GM18517 (cell line): ENCODE data around the gene AIMP1.
A peak's percentile ranks its signal among the peaks of the same experiment; 100 is the strongest.
"Not testable (repeated sequence)": the region's sequence is repeated elsewhere in the genome, so short reads cannot be mapped to it uniquely, and the experiment has no call there.

Experiments used
- ATAC-seq: cut with Tn5 transposase; IDR thresholded peaks from one replicate; pipeline ENCODE4 v1.9.1; 2021; ENCODE audit warnings: mild to moderate bottlenecking, moderate library complexity; ENCODE audit not compliant: unreplicated experiment

AIMP1 gene

DNA sequence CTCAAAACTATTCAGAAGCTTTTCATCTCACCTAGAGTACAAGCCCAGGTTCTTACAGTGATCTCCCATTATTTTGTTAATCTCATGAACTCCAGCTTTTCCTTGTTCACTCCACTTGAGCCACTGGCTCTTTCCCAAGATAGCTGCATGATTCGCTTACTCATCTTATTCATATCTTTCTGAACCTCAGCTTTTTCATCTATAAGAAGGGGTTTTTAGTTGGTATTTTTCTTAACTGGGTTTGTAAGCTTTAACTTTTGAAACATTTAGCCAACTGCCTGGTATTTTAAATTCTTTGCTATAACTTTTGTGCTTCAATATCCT is 28.3 kb downstream of the AIMP1 start:
- ATAC-seq = no peak

DNA sequence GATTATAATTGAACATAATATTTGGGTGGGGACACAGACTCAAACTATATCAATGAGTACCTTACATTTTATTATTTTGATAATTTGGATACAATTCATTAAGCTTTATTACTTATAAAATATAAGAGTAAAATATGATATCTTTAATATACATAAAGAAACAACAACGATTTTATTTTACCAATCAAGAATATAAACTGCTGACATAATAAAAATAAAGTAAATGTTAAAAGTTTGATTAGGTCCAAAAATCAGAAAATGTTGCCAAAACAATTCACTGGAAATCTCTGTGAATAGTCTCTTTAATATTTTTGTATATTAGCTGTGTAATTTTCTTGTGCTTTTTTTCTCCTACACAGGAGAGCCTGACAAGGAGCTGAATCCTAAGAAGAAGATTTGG is 30.8 kb downstream of the AIMP1 start:
- no peak for ATAC-seq

DNA sequence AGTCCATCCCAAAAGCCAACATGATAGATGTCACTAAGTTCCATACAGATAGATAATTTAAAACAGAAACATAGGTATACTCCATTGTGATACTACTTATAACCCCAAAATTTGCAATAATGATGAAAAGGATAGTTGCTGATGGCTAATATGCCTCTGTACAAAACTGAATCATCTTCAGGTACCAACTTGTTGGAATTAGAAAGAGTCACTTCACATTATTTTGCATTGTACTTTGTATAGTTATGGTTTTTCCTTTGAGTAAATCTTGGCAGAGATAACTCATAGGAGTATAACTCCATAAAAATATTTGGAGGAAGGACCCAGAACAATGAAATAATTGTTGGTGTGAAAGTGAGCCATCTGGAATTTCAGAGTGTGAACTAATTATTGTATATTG is 34.7 kb downstream of the AIMP1 start:
- no peak for ATAC-seq

DNA sequence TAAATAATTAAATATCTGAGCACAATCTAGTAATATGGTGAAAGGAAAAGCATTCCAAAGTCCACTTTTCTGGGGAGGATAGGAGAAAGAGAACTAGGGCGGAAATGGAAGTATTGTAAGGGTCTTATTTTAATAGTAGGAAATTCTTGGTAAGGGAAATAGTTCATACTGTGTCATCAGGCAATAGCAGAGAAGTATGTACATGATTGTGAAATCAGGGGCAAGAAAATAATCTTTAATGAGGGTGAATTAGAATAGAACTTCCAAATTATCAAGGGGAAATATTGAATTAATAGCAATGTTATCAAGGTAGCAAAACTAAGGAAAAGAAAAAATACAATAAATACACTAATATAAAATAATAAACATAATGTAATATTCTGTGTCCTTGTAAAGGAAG is 37.4 kb downstream of the AIMP1 start:
- no peak for ATAC-seq

DNA sequence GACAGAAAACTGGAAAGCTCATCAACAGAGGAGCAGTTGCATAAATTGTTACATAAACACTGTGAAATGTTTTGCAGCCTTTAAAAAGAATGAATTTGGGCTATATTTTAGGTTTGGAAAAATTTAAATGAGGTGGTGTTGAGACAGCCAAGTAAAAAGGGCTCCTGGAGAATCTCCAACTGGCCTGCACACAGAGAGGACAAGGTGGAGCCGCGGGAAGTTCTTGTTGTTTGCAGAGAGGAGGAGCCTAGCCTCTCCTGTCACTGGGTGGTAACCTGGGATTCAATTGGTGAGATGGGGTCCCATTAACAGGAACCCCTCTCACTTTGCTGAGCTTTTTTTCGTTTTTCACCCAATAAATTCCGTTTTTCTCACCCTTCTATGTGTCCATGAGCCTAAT is 38.8 kb downstream of the AIMP1 start:
- ATAC-seq = no peak

DNA sequence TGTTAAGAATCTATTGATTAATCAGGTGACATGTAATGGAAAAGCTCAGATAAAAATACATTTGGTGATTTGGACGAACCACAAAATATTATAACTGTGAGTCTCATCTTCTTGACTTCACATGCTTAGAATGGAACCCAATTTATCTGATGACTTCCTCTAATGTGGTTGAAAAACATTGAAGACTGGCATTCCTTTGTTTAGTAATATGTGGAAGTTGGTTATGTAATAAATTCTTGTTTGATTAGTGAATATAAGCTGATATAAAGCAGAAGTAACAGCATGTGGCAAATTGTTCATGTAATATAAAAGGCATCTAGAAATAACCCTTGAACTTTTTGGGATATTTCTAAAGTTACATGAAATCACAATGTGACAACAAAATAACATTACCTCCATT is 42.5 kb downstream of the AIMP1 start:
- ATAC-seq = no peak

DNA sequence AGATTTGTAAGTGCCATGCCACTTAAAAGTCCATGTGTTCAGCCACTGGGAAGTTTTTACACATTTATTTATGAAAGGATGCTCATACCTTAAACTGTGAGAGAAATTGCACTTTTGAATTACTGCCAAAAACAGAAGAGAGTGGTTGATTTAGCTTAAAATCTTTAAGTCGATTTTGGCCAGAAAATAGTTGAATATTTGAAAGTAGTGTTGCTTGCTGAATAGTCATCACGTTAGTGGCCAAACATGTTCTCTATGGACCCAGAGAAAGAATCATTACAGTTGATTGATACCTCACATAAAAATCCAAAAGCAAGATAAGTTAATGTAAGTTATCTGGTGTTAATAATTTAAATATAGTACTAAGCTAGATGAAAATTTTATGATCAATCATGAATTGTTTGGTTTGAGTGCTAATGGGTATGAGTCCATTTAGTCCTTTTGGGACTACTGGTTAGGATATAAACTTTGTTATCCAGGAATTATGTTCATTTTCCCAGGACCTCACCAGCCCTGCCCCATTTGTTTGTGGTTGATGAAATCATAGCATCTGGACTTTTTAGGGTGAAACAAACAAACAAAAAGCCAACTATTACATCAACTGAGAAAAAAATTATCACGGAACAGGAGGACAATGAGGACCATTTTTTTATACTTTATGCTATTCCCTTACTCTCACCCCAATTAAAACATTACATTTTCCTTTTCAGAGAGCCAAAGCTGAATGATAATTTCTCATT is 45.9 kb downstream of the AIMP1 start:
- no peak for ATAC-seq

DNA sequence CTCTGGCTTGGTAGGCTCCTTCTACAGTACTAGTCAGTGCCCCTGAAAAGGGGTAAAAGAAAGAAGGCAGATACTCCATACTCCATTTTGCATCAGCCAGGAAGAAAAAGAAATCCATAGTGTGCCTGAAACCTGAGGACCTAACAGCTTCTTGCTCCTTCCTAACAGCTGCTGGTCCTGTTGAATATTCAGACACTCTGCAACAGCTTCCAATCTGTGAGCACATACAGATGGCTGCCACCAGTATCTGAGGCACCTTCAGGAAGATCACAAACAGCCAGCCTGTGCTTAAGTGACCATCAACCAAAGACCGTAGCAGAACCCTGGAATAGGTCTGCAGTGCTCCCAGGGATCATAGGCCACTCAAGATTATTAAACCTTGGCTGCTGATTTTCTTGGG is 47.9 kb downstream of the AIMP1 start:
- no peak for ATAC-seq

DNA sequence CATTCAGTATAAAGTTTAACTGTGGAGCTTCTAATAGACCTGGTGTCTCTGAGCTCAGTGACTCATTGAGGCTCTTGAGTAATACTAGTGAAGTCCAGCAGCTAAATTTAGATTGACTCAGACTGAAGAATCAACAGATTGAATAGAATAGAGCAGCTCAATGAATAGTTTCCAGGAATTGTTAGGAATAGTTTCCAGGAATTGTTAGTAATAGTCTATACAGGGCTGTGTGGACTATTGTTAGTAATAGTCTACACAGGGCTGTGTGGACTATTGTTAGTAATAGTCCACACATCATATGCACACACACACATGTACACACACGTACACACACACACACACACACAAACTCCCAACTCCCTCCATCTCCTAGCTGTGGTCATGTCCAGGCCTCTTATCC is 49.3 kb downstream of the AIMP1 start:
- no peak for ATAC-seq

DNA sequence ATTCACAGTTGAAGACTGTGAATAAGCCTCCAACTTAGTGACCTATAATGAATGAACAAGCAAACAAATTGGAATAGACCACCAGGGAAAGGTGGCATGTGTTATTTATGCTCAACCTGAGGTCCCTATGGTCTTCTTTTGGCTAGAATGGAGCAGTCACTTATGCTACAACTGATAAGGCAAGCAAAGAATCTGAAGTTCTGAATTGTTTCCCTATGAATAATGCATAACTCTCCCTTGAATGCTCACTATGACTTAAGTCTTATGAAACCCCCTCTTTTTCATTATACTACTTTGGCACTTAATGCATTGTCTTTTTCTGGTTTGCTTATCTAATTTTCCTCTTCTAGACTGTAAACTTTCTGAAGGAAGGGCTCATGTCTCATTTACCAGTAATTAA is 49.7 kb downstream of the AIMP1 start:
- no peak for ATAC-seq

DNA sequence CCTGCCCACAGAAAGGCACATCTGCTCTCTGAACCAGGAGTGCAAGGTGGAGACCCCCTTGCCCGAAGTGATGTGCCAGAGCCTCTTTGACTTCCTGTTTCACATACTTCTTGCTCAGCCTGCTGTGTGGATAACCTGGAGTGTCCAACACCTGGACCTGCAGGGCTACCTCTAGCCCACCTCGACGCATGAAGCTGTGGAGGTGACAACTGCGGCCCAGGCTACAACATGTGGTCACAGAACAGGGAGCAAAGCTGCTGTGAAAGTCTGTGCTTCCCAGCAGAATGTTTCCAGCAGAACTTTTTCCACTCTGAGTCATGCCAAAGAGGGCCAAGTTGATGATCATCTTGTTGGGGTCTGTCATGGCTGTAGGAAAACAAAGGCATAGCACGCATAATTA is 50.7 kb downstream of the AIMP1 start:
- no peak for ATAC-seq

DNA sequence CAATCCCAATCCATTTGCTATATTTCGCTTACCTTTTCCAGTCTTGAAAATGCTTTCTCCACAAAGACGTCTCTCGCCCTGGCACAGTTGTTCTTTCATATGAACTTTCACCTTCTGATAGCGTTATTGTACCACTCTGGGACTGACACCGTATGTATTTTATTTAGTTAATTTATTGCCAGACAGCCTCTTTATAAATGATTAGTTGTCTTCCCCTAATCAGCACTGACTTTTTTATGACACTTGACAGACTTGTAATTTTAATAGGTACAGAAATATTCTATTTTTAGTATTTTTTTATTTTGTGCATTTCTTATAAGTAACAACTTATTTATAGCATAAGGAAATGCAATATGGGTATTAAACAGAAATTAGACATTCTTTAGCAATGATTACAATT is 52.3 kb downstream of the AIMP1 start, which contains the start of gene GIMD1:
Gene GIMD1, minus strand, starts transcription at position 101 of the 400 bp plus-strand sequence. CDS start 1,343 bp downstream, outside the sequence.
- no peak for ATAC-seq

DNA sequence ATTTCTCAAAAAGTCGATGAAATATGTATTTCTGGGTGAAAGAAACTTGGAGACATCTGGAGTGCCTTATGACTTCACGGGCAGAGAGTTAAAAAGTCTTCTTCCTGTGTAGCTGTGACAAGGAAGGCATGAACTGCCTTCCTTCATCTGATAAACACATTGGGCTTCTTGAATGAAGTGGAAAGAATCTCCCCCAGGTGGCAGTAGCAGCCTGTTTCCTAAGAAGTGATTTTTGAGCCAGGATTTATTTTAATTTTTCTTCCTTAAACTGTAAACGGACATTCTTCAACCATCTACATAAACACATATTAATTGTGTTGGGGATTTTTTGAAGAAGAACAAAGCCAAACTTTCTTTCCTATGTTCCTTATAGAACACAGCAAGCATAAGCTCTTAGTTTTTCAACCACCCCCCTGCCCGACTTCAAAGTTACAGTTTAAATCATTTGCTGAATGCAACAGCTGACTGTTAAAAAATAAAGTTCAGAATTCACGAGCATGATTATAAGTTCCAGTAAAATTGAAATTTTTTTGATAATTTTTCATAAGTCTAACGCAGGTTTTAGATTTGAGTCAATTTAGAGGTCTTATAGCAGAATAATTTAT is 53.2 kb downstream of the AIMP1 start:
- ATAC-seq = peak; percentile 70

DNA sequence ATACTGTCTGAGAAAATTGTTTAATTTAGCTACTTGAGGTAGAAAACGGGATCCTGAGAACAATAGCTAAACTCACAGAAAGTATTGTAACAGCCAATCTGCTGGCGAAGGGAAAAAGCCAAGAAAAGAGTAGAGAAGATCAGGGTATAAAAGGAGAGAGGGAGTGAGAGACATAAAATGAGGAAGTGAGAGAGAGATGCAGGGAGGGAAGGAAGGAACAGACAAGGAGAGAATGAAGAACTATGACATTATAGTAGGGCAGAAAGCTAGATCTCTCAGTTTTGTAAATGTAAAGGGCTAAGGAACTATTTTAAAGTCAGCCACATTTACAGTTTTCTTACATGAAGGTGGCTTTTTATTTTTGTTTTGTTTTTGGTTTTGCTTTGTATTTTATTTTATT is 53.9 kb downstream of the AIMP1 start:
- ATAC-seq = no peak

DNA sequence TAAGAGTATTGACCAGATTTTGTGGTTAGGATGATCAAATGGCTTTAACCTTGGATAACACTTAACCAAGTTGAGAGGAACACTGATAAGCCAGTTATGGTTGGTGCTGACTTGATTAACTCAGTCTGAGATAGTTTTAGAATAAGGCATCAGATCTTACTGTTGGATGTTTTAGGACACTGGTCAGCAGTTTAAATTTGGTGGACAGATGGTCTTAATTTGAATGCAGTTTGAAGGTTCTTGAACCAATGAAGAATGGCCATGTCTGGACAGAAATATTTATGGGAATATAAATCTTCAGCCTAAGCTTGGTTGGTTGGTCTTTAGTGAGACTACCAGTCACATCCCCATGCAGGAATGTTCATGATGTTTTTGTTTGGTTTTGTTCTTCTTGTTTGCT is 54.8 kb downstream of the AIMP1 start:
- no peak for ATAC-seq

DNA sequence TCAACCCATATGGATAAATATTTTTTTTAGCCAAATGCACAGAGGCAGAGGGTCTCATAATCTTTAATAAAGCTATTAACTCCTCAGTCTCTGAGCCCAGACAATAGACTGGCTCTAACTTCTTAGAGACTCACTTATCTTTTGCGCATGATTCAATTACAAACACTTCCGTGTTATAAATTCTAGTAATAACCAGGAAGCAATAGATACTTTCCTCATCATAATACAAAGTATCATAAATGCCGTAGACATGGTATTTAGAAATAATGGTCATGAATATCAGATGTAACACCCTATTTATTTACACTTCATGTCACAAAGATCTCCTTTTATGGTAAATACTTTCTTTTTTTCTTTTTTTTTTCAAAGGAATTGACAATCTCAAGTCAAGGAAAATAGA is 56.7 kb downstream of the AIMP1 start:
- ATAC-seq = no peak

DNA sequence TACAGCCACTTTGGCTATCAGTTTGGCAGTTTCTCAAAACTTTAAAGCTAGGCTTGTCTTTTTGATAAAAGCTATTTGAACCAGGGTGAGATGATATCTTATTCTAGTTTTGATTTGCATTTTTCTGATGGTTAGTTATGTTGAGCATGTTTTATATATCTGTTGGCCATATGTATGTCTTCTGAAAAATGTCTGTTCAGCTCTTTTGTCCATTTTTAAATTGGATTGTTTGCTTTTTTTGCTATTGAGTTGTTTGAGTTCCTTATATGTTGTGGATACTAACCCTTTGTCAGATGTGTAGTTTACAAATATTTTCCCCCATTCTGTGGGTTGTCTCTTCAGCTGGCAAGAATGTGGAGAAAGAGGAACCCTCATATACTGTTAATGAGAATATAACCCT is 63.8 kb downstream of the AIMP1 start:
- no peak for ATAC-seq

DNA sequence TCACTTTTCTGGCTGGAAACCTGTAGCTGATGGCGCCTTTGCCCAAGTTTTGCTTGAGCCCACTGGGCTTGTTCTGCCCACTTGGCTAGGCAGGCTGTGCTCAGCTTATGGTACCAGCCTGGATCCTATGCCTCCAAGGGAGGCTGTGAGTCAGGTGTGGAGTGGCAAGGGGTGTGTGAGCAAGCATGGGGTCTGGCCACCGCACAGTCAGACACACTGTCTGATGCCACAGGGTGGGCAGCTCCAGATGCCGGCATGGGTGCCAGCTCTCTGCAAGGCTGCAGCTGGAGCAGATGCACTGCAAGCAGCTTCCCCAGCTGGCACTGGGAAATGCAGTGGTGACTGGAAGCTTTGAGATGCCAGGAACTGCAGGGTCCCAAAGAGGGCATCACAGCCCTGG is 68.5 kb downstream of the AIMP1 start:
- ATAC-seq = no peak

DNA sequence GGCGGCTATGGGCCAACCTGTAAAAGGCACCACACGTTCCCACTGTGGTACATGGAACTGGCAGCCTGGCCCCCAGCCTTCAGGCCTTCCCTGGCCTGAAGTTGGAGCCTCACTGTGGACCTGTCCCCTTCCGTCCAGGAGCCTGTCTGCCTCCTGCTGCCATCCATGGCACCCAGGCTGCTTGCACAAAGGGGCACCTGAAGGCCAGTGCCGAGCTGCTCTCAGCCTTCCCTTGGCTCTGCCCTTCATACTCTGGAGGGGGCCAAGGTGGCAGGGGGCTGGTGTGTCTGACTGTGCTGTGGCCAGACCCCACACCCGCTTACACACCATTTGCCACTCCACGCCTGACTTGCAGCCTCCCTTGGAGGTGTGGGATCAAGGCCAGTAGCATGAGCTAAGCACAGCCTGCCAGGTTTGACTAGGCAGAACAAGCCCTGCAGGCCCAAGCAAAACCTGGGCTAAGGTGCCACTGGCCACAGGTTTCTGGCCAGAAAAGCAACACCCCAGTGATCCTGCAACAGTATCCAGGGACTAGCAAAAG is 69.6 kb downstream of the AIMP1 start:
- ATAC-seq = no peak

DNA sequence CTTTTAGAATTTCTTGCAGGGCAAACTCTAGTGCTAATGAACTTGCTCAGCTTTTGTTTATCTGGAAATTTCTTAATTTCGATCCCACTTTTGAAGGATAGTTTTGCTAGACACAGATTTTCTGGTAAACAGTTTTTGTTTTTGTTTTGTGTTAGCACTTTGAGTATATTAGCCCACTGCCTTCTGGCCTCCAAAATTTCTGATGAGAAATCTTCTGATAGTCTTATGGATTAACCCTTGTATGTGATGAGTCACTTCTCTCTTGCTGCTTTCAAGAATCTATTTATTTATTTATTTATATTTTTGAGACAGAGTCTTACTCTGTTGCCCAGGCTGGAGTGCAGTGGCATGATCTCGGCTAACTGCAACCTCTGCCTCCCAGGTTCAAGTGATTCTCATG is 79.2 kb downstream of the AIMP1 start:
- no peak for ATAC-seq

DNA sequence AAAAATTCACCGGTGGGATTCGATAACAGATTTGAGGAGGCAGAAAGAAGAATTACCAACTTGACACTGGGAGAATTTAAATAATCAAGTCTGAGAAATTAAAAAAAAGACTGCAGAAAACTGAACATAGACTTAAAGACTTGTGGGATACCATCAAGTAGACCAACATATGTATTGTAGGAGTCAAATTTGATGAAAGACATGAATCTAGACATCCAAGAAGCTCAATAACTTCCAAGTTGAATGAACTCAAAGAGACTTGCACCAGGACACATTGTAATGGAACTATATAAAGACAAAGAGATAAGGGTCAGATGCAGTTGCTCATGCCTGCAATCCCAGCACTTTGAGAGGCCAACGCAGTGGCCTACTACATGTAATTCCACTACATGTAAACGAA is 82.5 kb downstream of the AIMP1 start:
- ATAC-seq = not testable (repeated sequence)
